Liver (tissue), 9 donors: ENCODE measurements around the gene TSPAN12. TPM values are rescaled to one million over a fixed set of nuclear protein-coding genes. Genes with fewer than 3 reads are reported as not detected.

Experiments used
- DNase-seq: peaks from one replicate; pipeline ENCODE4 v3.0.0-alpha.2; 2017; ENCODE audit warnings: low spot score
- H3K27ac ChIP-seq, 2 donors: one replicate each; pipeline ENCODE4 v1.7.0; 2013; ENCODE audit warnings: inconsistent platforms in 2 of 2, low read length in 2 of 2, control low read depth in 1 of 2, low read depth in 1 of 2, mild to moderate bottlenecking in 1 of 2
- H3K27me3 ChIP-seq, 4 donors: one replicate each; pipeline versions ENCODE4 v1.6.1 to v1.7.0; 2013; ENCODE audit warnings: low read length in 3 of 4, inconsistent platforms in 1 of 4, mild to moderate bottlenecking in 1 of 4, moderate library complexity in 1 of 4; ENCODE audit not compliant: control insufficient read depth in 4 of 4, insufficient read depth in 4 of 4
- H3K36me3 ChIP-seq, 4 donors: one replicate each; pipeline versions ENCODE4 v1.6.1 to v1.7.0; 2013; ENCODE audit warnings: low read length in 3 of 4, mild to moderate bottlenecking in 3 of 4, low read depth in 1 of 4, moderate library complexity in 1 of 4; ENCODE audit not compliant: control insufficient read depth in 4 of 4, insufficient read depth in 3 of 4
- H3K4me1 ChIP-seq, 4 donors: one replicate each; pipeline versions ENCODE4 v1.6.1 to v1.7.0; 2013; ENCODE audit warnings: low read length in 3 of 4, mild to moderate bottlenecking in 3 of 4, moderate library complexity in 1 of 4; ENCODE audit not compliant: control insufficient read depth in 4 of 4, insufficient read depth in 4 of 4
- H3K4me3 ChIP-seq, 3 donors: one replicate each; pipeline versions ENCODE4 v1.6.1 to v1.7.0; 2013; ENCODE audit warnings: low read length in 3 of 3, control low read depth in 1 of 3, low read depth in 1 of 3, mild to moderate bottlenecking in 1 of 3
- H3K9ac ChIP-seq, 2 donors: one replicate each; pipeline ENCODE4 v1.7.0; 2013; ENCODE audit warnings: low read length in 2 of 2, mild to moderate bottlenecking in 2 of 2, moderate library complexity in 2 of 2, control low read depth in 1 of 2, low read depth in 1 of 2
- H3K9me3 ChIP-seq, 4 donors: one replicate each; pipeline versions ENCODE4 v1.6.1 to v1.7.0; 2013; ENCODE audit warnings: low read length in 3 of 4; ENCODE audit not compliant: control insufficient read depth in 4 of 4
- EGR1 ChIP-seq, 2 donors: IDR thresholded peaks; 2 replicates each; pipeline ENCODE4 v1.6.1; 2016 to 2018; ENCODE audit warnings: antibody characterized with exemption in 2 of 2, low read depth in 2 of 2
- FOXA1 ChIP-seq: IDR thresholded peaks from 2 replicates; pipeline ENCODE4 v1.6.1; 2016; ENCODE audit warnings: antibody characterized with exemption
- FOXA2 ChIP-seq: IDR thresholded peaks from 2 replicates; pipeline ENCODE4 v1.6.1; 2016; ENCODE audit warnings: antibody characterized with exemption
- GABPA ChIP-seq, 2 donors: IDR thresholded peaks in 1 of 2; conservative IDR thresholded peaks in 1 of 2; 2 replicates each; pipeline ENCODE4 v1.6.1; 2016; ENCODE audit warnings: antibody characterized with exemption in 2 of 2, mild to moderate bottlenecking in 1 of 2, moderate library complexity in 1 of 2
- HNF4A ChIP-seq, 2 donors: conservative IDR thresholded peaks; 2 replicates each; pipeline ENCODE4 v1.6.1; 2016; ENCODE audit warnings: antibody characterized with exemption in 2 of 2, mild to moderate bottlenecking in 2 of 2
- JUND ChIP-seq, 2 donors: IDR thresholded peaks; 2 replicates each; pipeline ENCODE4 v1.6.1; 2016; ENCODE audit warnings: antibody characterized with exemption in 2 of 2
- MAX ChIP-seq: IDR thresholded peaks from 2 replicates; pipeline ENCODE4 v1.6.1; 2016; ENCODE audit warnings: antibody characterized with exemption
- RAD21 ChIP-seq, 2 donors: IDR thresholded peaks; 2 replicates each; pipeline ENCODE4 v1.6.1; 2016; ENCODE audit warnings: antibody characterized with exemption in 2 of 2, mild to moderate bottlenecking in 2 of 2
- REST ChIP-seq: IDR thresholded peaks from 2 replicates; pipeline ENCODE4 v1.6.1; 2016; ENCODE audit warnings: antibody characterized with exemption, mild to moderate bottlenecking
- RXRA ChIP-seq, 2 donors: IDR thresholded peaks; 2 replicates each; pipeline ENCODE4 v1.6.1; 2017 to 2018; ENCODE audit warnings: antibody characterized with exemption in 2 of 2, mild to moderate bottlenecking in 1 of 2
- SP1 ChIP-seq: IDR thresholded peaks from 2 replicates; pipeline ENCODE4 v1.6.1; 2018; ENCODE audit warnings: antibody characterized with exemption, mild to moderate bottlenecking
- TAF1 ChIP-seq: conservative IDR thresholded peaks from 2 replicates; pipeline ENCODE4 v1.6.1; 2016; ENCODE audit warnings: antibody characterized with exemption, mild to moderate bottlenecking
- YY1 ChIP-seq: IDR thresholded peaks from 2 replicates; pipeline ENCODE4 v1.6.1; 2016; ENCODE audit warnings: antibody characterized with exemption, mild to moderate bottlenecking
- ZBTB33 ChIP-seq: IDR thresholded peaks from 2 replicates; pipeline ENCODE4 v1.6.1; 2016; ENCODE audit warnings: antibody characterized with exemption
- WGBS: extraction: QIAGEN DNeasy Blood & Tissue Kit; methylation state at CpG from one replicate; pipeline ENCODE4 v1.1.7; 2013; 5-methylcytosine and 5-hydroxymethylcytosine counted together
- polyA plus RNA-seq, 2 donors: library from polyadenylated mRNA; stranded (reverse) in 1 of 2; unstranded in 1 of 2; fragments of 200-250 nt in 1 of 2; fragments of >200 nt in 1 of 2; fragmentation: Nextera tagmentation in 1 of 2; extraction: Ambion mirVana in 1 of 2; gene quantifications; one replicate each; pipeline versions ENCODE4 v1.2.1 to v1.2.3, GENCODE V29; 2013 to 2015
- total RNA-seq, 2 donors: library from RNA; depleted of rRNA; stranded (reverse); fragments of >200 nt; gene quantifications; one replicate each; pipeline ENCODE4 v1.2.3, GENCODE V29; 2014
- TF ChIP-seq, protein P1 (sequence below): IDR thresholded peaks from 2 replicates; pipeline ENCODE4 v1.6.1; 2016; ENCODE audit warnings: antibody characterized with exemption
- TF ChIP-seq, protein P2 (sequence below): fragments of 150-350 bp; IDR thresholded peaks from 2 replicates; pipeline ENCODE4 v1.5.1; 2017; ENCODE audit warnings: improper control_type of control experiment, low read depth, low read length; ENCODE audit not compliant: missing input control
- donor health status: healthy.
- donor health status: healthy.
- donor health status: healthy.
- donor health status: healthy.
- donor health status: healthy.

TSPAN12 gene
- total and polyA plus RNA-seq, 4 donors = 10.6 to 21.5 (median 14.9) TPM

- no peak overlapping the region for H3K27ac ChIP-seq
- no peak overlapping the region for H3K4me3 ChIP-seq
These were observed 5.2 kb downstream of the TSPAN12 start for GRCh38 chr7:120852700-120853099.

DNA sequence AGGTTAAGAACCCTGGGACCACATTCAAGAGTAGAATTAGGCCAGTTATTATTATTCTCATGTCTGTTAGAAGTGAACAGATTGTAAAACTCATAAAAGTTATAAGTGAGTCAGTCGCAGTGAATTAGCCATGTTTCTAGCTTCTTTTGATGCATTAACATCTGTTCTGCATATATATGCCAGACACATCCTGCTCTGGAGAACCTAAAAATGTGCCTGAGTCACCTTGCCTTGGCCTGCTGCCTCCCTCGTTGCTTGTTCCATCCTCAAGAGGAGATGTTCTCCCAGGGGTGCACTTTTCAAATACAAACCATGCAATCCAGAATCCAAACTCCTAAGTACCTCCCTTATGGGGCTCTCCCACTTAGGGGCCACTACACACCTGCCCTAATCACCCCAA lies 14.8 kb downstream of the TSPAN12 start:
- Histone ChIP-seq H3K4me1 (peaks cover 0 to 13% (median 5%) of the 10 kb centered on the region in 4 donors), H3K4me3 (no peak overlapping the region), H3K36me3 (peaks cover 0 to 8% (median 1%) of the 10 kb centered on the region in 4 donors), H3K9me3 (no peaks in the 10 kb centered on the region), H3K9ac (no peak overlapping the region), H3K27ac (no peak overlapping the region), H3K27me3 (no peaks in the 10 kb centered on the region)
- no peak for DNase-seq
- WGBS = 91% methylated on average over 2 of the region's 2 CpGs
- TF ChIP-seq SP1 (no peak), HNF4A (conservative IDR thresholded peaks at IDR 0.05) (no peak), FOXA1 (no peak)

More at GRCh38 chr7:120852700-120853099, 5.2 kb downstream of the TSPAN12 start:
- H3K9ac ChIP-seq = no peak overlapping the region
- TF ChIP-seq YY1 = no peak
- TF ChIP-seq, protein P1, sequence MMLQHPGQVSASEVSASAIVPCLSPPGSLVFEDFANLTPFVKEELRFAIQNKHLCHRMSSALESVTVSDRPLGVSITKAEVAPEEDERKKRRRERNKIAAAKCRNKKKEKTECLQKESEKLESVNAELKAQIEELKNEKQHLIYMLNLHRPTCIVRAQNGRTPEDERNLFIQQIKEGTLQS = no peak
- no peak for TF ChIP-seq JUND (IDR thresholded peaks at IDR 0.05)
- DNase-seq = no peak
- H3K27me3 ChIP-seq = no peaks in the 10 kb centered on the region
- peaks cover 2 to 16% (median 9%) of the 10 kb centered on the region in 4 donors for H3K4me1 ChIP-seq
- no peaks in the 10 kb centered on the region for H3K36me3 ChIP-seq
- H3K9me3 ChIP-seq = no peaks in the 10 kb centered on the region

GRCh38 chr7:120842121-120842621 lies 15.8 kb downstream of the TSPAN12 start:
- no peak overlapping the region for H3K9ac ChIP-seq
- no peaks in the 10 kb centered on the region for H3K9me3 ChIP-seq
- TF ChIP-seq HNF4A (conservative IDR thresholded peaks at IDR 0.05) (no peak), MAX (no peak), FOXA1 (no peak), GABPA (IDR thresholded peaks at IDR 0.05 in 1 of 2, conservative IDR thresholded peaks at IDR 0.05 in 1 of 2) (no peak), RAD21 (IDR thresholded peaks at IDR 0.05) (no peak), ZBTB33 (no peak), REST (no peak), TAF1 (no peak), EGR1 (IDR thresholded peaks at IDR 0.05; ENCODE audit: low read depth in 2 of 2) (no peak), RXRA (IDR thresholded peaks at IDR 0.05) (no peak), JUND (IDR thresholded peaks at IDR 0.05) (no peak), FOXA2 (peak; percentile 14), SP1 (no peak), YY1 (peak; percentile 26)
- TF ChIP-seq, protein P1 = no peak
- TF ChIP-seq, protein P2, sequence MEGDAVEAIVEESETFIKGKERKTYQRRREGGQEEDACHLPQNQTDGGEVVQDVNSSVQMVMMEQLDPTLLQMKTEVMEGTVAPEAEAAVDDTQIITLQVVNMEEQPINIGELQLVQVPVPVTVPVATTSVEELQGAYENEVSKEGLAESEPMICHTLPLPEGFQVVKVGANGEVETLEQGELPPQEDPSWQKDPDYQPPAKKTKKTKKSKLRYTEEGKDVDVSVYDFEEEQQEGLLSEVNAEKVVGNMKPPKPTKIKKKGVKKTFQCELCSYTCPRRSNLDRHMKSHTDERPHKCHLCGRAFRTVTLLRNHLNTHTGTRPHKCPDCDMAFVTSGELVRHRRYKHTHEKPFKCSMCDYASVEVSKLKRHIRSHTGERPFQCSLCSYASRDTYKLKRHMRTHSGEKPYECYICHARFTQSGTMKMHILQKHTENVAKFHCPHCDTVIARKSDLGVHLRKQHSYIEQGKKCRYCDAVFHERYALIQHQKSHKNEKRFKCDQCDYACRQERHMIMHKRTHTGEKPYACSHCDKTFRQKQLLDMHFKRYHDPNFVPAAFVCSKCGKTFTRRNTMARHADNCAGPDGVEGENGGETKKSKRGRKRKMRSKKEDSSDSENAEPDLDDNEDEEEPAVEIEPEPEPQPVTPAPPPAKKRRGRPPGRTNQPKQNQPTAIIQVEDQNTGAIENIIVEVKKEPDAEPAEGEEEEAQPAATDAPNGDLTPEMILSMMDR = no peak
- H3K4me3 ChIP-seq = no peak overlapping the region
- no peaks in the 10 kb centered on the region for H3K27me3 ChIP-seq
- peaks cover 0 to 8% (median 2%) of the 10 kb centered on the region in 4 donors for H3K36me3 ChIP-seq
- WGBS = 68% methylated on average over 4 of the region's 4 CpGs
- H3K27ac ChIP-seq = no peak overlapping the region
- peaks cover 0 to 13% (median 5%) of the 10 kb centered on the region in 4 donors for H3K4me1 ChIP-seq
- no peak for DNase-seq
